ENCODE data around the gene OR8B3. TPM values are rescaled to one million over a fixed set of nuclear protein-coding genes. Genes with fewer than 3 reads are reported as not detected.
"Not testable (repeated sequence)": the region's sequence is repeated elsewhere in the genome, so short reads cannot be mapped to it uniquely, and the experiment has no call there.

Gene OR8B3, protein sequence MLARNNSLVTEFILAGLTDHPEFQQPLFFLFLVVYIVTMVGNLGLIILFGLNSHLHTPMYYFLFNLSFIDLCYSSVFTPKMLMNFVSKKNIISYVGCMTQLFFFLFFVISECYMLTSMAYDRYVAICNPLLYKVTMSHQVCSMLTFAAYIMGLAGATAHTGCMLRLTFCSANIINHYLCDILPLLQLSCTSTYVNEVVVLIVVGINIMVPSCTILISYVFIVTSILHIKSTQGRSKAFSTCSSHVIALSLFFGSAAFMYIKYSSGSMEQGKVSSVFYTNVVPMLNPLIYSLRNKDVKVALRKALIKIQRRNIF
- total RNA-seq = not detected in 2 replicates

DNA sequence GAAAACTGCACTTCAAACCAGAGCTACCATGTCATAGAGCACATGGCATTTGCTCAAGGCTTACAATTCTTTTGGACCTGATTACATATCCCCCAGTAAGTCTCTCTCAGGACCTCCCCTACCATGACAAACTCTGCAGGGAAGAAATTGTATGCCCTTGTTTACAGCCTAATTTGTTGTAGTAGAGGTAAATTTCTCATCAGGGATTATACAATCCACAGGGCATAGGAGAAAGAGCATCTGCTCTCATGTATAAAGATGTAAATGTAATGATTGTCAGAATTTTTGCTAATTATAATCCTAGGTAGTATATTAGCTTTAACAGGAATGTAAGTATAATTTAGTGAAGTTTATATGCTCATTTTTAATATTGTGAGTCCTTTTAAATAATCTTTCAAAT, at the start of gene OR8B3:
TSS of gene OR8B3 (minus strand) at position 101 of the 400 bp plus-strand sequence. CDS start 1,673 bp downstream, outside the sequence.
- intact Hi-C loops (cut with micrococcal nuclease) = no loop called here

DNA sequence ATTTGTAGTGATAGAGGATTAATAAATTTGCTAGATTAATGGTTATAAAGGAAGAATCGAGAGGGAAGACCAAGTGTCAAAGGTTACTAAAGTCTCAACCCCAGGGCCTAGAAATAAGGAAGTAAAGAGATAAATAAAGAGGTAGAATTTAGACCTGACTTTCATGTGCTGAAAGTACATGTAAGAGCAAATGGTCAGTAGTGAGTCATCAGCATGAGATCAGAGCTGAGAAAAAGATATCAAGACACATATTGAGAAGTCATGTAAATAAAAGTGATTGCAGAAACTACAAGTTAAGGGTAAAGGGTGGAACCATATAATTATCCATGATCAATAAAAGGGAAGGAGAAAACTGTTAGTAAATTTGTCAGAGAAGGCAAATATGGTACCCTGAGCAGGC, 48.1 kb upstream of the OR8B3 start:
- intact Hi-C loops (cut with micrococcal nuclease) = no loop called here

DNA sequence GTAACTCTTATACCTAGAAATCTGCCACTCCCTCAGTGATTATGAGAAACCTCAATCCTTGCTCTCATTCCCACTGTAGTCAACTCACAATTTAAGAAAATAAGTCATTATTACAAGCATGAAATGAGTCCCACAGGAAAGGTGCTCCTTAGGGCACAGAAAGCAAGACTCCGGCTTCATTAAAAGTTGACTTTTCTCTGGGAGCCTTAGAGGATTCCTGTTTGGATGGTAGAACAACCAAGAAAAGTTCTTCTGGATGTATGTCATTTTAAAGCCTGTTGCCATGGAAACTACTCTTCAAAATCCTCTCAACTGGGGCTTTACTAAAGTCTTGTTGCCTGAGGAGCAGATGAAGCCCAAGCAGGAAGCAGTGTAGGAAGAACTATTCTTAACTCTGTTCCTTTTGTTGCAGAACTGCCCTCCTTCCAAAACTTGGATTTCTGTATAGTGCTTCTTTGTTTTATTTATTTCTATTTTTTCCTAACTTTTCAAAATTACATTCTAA, 46.9 kb upstream of the OR8B3 start, which contains the start of gene OR8B8:
TSS of gene OR8B8 (minus strand) at position 51 of the 505 bp plus-strand sequence. CDS start 4,611 bp downstream, outside the sequence.
- intact Hi-C loops (cut with micrococcal nuclease) = no loop called here

DNA sequence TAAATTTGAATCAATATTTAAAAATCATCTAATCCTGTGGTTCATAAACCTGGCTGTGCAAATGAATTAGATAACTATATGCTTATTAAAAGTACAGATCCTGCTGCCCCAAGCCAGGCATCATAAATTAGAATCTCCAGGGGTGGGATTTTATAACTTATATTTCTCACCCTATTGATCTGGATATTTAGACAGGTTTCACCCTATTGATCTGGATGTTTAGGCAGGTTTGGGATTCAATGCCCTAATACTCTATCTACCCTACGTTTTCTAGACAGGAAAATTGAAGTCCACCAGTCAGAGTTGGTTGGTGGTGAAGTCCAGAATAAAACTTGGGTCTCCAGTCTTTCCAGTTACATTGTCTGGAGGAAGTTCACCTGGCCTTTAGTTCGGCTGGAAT, 44.0 kb upstream of the OR8B3 start:
- intact Hi-C loops (cut with micrococcal nuclease) = no loop called here

DNA sequence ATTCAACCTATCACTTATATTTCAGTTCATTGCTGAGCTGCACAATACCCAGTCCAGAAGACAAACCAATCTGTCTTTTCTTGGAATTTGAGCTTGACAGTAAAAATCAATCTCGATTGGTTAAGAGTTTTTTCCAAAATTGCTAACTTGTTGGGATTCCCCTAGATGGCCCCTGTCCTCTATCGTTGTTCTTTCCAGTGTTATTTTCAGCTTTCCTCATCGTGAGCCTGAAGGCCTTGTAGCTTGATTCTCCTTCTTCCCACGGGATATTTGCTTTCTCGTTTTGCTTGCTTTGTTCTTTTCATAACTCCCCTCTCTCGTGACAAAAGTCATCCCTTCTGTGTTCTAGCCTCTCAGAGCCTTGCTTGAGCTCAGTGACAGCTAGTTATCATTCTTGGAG, 43.6 kb upstream of the OR8B3 start:
- intact Hi-C loops (cut with micrococcal nuclease) = no loop called here

DNA sequence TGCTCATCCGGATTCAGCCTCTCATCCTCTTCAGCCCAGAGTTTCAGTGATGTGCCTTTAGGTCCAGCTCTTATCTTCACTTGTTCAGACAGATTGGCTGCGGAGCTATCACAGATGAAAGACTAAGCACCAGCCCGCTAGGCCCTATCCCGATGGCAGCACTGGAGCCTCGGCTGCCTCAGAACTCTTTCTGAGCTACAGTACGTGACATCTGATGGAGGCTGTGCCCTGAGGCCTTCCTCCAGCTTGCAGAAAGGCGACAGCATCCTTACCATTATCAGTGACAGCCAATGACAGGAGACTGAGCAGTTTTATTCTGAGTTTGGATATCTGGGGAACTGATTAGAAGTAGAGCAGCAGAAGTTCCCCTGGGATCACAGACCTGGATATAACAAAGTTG, 42.7 kb upstream of the OR8B3 start:
- intact Hi-C loops (cut with micrococcal nuclease) = no loop called here

DNA sequence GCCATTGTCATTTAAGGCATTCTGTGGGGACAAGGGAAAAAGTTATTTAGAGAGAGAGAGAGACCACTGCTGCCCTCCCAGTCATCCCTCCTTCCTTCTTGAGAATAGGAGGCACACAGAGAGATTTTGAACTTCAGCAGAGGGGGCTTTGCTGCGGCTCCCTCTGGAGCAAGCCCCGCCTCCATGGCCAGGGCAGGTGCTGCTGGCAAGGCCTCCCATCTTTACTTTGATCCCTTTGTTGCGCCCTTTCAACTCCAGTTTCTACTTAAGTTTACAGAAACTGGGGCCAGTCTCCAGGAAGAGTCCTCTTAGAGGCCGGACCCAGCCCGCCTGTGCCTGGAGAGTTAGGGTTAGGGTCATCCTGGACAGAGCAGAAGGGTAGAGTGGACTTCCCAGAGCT, 42.3 kb upstream of the OR8B3 start:
- intact Hi-C loops (cut with micrococcal nuclease) = no loop called here

DNA sequence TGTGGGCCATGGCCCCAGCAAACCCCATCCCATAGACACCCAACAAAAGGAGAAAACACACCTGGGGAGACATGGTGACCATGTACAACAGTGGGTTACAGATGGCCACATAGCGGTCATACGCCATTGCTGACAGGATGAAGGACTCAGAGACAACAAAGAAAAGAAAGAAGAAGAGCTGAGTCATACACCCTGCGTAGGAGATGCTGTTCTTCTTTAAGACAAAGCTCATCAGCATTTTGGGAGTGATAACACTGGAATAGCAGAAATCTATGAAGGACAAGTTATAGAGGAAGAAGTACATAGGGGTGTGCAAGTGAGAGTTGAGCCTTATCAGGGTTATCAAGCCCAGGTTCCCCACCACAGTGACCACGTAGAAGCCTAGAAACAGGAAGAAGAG, 41.8 kb upstream of the OR8B3 start:
- intact Hi-C loops (cut with micrococcal nuclease) = no loop called here

DNA sequence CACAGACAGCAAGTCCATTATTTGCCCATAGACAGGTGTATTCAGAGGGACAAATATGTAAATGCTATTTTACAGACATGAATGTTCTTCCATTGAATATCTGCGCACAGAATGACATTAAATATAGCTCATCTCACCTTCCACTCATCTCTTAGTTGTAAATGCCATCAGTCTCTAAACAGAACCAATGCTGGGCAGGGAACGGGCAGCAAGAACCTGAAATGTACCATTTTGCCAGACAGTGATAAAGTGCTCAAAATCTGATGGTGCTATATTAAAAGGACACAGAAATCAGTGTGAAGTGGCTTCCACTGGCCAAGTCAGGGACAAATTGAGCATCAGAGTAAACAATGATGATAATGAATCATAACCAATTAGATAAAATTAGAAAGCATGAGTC, 35.9 kb upstream of the OR8B3 start:
- intact Hi-C loops (cut with micrococcal nuclease) = no loop called here

DNA sequence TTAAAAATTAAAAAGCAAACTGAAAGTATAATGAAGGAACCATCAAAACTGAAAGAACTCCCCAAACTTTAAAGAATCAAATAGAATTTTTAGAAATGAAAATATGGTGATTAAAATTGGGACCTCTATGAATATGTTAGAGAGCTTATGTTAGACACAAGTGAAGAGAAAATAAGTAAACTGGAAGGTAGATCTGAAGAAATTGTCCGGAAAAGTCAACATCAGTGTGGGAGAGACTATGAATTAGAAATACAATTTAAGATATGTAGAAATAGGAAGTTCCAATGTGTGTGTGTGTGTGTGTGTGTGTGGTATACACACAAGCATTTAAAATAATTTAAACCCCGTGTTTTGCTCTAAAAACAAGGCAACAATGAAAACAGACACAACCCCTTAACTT, 30.8 kb upstream of the OR8B3 start:
- intact Hi-C loops (cut with micrococcal nuclease) = no loop called here

DNA sequence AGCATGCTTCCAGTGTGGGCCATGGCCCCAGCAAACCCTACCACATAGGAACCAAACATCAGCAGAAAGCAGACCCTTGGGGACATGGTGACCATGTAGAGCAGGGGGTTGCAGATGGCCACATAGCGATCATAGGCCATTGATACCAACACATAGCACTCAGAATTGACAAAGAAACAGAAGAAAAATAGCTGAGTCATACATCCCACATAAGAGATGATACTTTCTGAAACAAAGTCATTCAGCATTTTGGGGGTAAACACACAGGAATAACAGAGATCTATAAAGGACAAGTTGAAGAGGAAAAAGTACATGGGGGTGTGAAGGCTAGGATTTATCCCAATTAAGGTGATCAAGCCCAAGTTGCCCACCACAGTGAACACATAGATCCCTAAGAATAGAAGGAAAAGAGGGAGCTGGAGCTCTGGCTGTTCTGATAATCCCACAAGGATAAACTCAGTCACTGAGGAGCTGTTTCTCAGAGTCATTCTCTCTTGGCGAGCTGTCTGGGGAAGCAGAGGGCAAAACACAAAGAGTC, 25.6 kb upstream of the OR8B3 start, which contains the start of gene OR8B4:
TSS of gene OR8B4 (minus strand) at position 488 of the 538 bp plus-strand sequence. CDS start at position 488, 0 bp downstream.
- intact Hi-C loops (cut with micrococcal nuclease) = no loop called here

DNA sequence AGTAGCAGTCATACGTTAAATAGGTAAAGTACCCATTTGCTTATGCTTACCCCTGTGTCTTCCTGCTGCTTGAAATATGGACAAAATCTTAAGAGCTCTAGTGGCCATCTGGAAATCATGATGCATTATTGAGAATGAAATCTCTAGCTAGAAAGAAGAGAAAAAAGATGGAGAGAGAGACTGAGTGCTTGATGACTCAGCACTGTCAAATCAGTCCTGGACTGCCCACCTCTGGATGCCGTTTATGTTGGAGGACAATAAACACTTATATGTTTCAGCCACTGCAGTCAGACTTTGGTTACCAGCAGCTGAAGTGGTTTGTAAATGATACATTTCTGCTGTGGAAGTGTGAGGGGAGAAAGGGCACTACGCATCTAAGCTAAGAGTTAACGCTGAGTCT, 22.2 kb upstream of the OR8B3 start:
- intact Hi-C loops (cut with micrococcal nuclease) = no loop called here

DNA sequence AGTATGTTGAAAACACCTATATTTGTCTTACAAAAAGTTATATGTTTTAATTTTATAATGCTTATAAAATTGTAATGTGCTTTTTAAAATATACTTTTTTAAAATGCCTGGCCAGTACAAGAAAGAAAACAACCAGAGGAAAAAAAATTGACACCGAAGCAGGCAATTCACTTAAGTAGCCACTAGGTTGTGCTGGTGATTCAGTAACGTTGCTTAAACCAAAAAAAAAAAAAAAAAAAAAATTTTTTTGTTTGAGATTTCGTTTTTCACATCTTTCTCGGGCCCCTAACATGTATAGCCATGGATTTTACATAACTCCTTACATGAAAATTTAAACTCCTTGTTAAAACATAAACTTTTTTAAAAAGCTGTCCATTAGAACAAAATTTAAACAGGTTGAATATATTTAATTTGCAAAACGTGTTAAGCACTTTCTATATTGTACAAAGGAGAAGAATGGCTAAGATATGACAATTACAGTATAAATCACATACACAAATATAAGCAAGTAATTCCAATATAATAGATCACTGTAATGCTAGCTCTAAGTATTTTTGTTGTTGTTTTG, 16.6 kb upstream of the OR8B3 start:
- intact Hi-C loops (cut with micrococcal nuclease) = loop anchor here (1.0 kb wide), 2 partner anchors 171 to 422 kb away; no protein-coding TSS in a partner anchor

DNA sequence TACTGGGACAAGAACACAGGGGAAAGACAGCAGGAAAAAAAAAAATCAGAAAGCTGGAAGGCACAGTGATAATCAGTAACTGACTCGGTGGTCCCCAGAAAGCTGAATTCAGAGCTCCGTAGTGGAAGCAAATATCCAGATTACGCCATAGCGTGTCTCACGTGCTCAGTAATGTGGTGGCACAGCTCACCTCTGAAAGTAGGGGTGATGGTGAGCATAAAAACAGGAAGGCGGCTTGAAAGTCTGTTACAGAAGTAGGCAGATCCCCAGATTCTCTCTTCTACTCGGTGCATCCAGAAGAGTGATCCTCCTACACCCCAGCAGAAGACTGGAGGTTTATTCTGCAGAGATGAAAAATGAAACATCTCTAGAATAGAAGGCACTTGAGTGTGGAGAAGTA, 11.1 kb upstream of the OR8B3 start:
- intact Hi-C loops (cut with micrococcal nuclease) = no loop called here

DNA sequence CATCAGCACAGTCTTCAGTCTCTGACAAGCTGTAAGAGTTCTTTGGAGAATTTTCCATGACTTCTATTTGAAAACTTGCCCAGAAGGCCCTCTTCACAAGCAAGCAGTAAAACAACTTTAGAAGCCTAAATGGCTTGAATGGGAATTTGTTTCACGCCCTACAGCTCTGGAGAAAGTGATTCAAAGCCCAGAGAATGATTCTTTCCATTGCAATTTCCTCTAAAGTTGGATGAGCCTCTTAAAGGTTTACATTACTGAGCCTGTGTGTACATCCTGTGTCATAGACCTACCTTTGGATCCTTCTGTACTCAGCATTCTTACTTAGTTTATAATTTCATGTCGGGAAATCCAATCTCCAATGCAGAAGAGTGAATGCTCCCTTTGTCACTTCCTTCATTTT, 6.8 kb upstream of the OR8B3 start:
- intact Hi-C loops (cut with micrococcal nuclease) = no loop called here

DNA sequence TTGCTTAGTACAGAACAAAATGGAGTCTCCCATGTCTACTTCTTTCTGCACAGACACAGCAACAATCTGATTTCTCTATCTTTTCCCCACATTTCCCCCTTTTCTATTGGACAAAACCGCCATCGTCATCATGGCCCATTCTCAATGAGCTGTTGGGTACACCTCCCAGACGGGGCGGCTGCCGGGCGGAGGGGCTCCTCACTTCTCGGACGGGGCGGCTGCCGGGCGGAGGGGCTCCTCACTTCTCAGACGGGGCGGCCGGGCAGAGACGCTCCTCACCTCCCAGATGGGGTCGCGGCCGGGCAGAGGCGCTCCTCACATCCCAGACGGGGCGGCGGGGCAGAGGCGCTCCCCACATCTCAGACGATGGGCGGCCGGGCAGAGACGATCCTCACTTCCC, 4.4 kb upstream of the OR8B3 start:
- intact Hi-C loops (cut with micrococcal nuclease) = loop anchor here (2.0 to 5.0 kb wide), 2 partner anchors 332 to 434 kb away; no protein-coding TSS in a partner anchor

DNA sequence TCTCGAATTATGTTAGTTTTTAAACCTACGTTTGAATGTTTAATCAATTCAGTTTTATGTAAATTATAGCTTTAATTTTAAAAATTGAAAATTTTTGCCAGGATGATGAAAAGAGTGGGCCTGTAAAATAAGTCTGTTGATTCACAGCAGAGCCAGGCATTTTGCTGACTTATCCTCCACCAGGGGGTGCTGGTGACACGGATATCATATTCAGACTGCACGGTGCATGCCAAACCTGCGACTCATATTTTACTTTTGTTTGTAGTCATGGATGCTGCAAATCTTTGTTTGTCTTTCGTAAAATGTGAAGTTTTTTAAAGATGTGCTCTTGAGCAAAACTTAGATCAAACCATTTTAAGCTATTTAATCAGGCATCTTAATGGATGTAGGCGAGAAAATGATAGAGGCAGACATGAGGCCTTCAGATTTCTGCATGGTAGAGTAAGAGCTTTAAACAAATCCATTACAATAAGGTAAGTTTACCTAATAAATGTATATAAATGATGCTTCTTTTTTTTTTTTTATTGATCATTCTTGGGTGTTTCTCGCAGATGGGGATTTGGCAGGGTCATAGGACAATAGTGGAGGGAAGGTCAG, 3.6 kb upstream of the OR8B3 start:
- intact Hi-C loops (cut with micrococcal nuclease) = loop anchor here (1.0 to 5.0 kb wide), 3 partner anchors 184 to 435 kb away; no protein-coding TSS in a partner anchor

DNA sequence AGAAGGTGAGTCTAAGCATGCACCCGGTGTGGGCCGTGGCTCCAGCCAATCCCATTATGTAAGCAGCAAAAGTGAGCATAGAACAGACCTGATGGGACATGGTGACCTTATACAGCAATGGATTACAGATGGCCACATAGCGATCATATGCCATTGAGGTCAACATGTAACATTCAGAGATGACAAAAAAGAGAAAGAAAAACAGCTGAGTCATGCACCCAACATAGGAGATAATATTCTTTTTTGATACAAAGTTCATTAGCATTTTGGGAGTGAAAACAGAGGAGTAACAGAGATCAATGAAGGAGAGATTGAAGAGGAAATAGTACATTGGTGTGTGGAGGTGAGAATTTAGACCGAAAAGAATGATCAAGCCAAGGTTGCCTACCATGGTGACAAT, 2.0 kb downstream of the OR8B3 start:
- intact Hi-C loops (cut with micrococcal nuclease) = not testable (repeated sequence)

DNA sequence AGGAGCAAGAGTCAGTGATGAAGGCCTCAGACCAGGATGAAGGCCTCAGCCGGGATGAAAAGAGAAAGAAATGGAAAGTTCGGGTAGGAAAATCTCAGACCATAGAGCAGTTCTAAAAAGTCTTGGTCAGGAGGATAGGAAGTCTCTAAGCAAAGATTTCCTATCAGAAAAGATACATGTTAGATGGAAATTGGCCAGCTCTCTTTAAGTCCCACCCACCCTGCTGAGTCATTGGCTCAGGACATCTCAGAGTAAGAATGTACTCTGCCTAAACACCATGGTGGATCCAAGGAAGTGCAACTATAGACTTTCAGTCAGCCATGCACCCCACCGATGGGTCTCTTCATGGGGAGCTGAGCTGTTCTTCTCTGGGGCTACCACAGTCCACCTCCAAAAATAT, 4.4 kb downstream of the OR8B3 start:
- intact Hi-C loops (cut with micrococcal nuclease) = no loop called here

DNA sequence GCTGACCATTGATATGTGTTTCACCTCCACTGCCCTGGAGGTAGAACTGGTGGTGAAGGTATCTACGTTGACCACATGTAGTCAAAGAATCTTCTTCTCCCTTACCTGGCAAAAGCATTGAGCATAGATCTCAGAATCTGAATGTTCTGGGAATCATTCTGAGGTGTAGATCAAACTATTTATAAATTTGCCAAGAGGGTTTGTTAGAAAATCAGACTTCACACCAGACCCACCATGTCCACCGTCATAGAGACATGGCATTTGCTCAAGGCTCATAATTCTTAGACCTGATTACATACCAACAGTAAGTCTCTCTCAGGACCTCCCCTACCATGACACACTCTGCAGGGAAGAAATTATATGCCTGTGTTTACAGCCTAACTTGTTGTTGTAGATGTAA, 14.4 kb downstream of the OR8B3 start, which contains the start of gene OR8B2:
TSS of gene OR8B2 (minus strand) at position 101 of the 400 bp plus-strand sequence. CDS start 1,156 bp downstream, outside the sequence.
- intact Hi-C loops (cut with micrococcal nuclease) = no loop called here

DNA sequence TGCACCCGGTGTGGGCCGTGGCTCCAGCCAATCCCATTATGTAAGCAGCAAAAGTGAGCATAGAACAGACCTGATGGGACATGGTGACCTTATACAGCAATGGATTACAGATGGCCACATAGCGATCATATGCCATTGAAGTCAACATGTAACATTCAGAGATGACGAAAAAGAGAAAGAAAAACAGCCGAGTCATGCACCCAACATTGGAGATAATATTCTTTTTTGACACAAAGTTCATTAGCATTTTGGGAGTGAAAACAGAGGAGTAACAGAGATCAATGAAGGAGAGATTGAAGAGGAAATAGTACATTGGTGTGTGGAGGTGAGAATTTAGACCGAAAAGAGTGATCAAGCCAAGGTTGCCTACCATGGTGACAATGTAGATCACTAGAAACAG, 16.0 kb downstream of the OR8B3 start:
- intact Hi-C loops (cut with micrococcal nuclease) = not testable (repeated sequence)

DNA sequence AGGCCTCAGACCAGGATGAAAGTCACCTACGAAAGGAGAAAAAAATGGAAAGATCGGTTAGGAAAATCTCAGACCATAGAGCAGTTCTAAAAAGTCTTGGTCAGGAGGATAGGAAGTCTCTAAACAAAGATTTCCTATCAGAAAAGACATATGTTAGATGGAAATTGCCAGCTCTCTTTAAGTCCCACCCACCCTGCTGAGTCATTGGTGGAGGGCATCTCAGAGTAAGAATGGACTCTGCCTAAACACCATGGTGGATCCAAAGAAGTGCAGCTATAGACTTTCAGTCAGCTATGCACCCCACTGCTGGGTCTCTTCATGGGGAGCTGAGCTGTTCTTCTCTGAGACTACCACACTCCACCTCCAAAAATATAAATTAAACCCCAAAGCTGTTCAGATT, 18.2 kb downstream of the OR8B3 start:
- intact Hi-C loops (cut with micrococcal nuclease) = no loop called here

Measured in T-helper 1 cell treated with Interleukin-12 subunit alpha and Interleukin-12 subunit beta and Interleukin-4 antibody, amounts not matched to agents 30 ng/mL and 1 ng/mL, for 36 hours (primary cell).